CD4-positive, alpha-beta T cell treated with Interleukin-1 beta for 1 hour (primary cell): ENCODE measurements around the gene UNC13B.
"Not testable (repeated sequence)": the region's sequence is repeated elsewhere in the genome, so short reads cannot be mapped to it uniquely, and the experiment has no call there.

ENCODE experiments used
- DNase-seq, 2 donors: peaks; one replicate each; pipeline ENCODE4 v3.0.0-alpha.2; 2020 to 2022

Gene UNC13B

DNA sequence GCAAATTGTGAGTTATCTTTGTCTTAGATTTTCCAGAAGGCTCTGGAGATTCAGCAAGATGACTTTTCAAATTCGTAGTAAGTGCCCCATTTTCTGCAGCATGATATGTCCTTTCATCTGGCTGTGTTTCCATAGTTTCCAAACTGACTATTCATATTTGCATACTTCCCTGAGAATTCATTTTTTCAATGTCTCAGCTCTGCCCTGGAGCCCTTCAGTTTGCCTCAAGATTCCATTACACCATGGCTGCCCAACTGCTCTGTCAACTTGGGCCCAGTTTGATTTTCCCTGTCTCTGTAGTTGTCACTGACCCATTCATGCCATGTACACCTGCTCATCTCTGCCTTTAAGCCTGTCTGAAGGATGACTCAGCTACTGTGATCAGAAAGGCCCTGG, 233.9 kb downstream of the UNC13B start:
- DNase-seq: no peak

DNA sequence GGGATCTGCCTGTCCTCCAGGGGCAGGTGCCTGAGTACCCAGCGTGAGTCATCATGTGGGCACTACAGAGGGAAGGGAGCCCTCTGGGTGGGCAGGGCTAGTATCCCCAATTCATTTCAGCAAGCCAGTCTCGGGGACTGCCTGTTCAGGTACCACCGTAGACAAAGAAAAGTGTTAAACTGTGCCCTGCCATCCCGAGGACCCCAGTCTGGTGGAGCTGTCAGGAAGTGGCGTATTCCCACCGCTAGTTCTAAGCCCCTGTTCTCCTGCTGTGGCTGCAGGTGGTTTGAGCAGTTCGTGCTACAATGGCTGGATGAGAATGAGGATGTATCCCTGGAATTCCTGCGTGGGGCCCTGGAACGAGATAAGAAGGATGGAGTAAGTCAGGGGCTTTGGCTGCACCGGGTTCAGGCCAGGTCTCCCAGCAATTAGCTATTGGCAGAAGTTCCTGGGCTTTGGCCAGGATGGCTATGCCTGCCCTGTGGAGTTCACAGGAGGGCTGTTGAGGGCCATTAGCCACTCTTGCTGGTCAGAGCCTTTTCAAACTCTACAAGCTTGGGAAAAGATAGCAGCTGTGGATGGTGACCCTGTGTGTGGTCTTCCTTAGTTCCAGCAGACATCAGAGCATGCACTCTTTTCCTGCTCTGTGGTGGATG, 234.9 kb downstream of the UNC13B start:
- DNase-seq: no peak

DNA sequence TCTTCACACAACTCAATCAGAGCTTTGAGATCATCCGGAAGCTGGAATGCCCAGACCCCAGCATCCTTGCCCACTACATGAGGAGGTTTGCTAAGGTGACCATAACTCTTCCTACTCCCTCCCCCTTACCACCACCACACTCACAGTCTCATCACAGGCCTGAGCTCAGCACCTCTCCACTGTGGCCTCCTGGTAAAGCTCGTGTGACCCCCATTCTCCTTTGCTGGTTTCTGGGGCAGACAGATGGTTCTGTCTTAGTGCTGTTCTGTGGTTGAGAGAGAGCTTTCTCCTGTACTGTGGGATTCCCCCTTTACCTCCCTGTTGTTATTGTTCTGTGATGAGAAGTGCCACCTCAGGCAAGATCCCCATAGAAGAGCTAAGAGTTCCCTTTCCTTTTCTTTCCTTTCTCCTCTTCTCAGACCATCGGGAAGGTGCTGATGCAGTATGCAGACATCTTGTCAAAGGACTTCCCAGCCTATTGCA, 235.4 kb downstream of the UNC13B start:
- no peak for DNase-seq

GRCh38 chr9:35397923-35398322, 236.1 kb downstream of the UNC13B start:
- no peak for DNase-seq

- DNase-seq: no peak
Observed at GRCh38 chr9:35398651-35399335, 237.0 kb downstream of the UNC13B start.

DNA sequence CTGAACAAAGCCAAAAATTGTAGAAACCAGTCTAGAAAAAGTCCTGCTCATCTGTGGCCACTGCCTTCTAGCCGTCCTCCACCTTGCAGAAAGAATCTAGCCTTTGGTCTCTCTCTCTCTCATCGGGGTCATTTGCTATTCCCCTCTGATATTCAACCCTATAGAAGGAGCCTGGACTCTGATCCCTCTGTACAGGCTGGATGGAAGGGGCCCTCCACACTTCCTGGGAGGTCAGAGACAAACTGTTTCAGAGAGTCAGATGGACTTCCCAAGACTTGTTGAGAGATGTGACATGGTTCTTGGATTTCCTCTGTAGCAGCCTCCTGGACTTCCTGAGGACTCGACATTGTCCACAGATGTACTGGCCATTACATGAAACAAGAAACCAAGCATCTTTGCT, 243.1 kb downstream of the UNC13B start:
- no peak for DNase-seq

- peak; percentile 27 to 41 for DNase-seq
Observed at GRCh38 chr9:35406183-35406959, 244.6 kb downstream of the UNC13B start.

GRCh38 chr9:35407846-35408245, 246.0 kb downstream of the UNC13B start:
- DNase-seq: no peak

- not testable (repeated sequence) for DNase-seq
Observed at GRCh38 chr9:35409434-35409833, 247.6 kb downstream of the UNC13B start.

GRCh38 chr9:35414889-35415288, 253.1 kb downstream of the UNC13B start:
- DNase-seq: no peak

DNA sequence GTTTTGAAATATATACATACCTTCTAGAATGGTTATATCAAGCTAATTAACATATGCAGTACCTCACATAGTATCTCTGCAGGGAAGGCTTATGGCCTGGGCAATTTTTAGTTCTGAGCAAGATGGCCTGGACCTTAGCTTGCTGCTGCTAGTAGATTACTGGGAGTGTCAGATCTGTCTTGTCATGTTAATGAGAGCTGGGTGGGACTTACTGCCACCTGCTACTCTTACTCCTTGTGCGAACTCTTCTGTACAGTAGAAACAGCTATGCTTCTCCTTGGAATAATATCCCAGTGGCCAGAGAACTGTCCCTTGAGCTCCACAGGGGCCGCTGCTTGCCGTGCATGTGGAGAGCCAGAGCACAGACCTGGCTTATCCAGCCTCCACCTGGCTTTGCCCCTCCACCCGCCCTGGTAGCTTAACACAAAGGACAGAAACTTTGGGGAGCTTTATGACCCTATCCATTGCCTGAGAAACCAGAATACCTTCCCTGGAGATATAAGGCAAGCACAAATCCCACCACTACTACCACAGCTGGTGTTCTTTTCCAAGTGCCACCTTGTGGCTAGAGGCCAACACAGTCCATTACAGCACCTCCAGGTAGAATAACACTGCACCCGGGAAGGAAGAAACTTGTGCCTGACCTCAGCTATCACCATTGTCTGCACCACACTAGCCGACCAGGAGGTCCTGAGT, 253.7 kb downstream of the UNC13B start:
- DNase-seq: peak in 1 of 2 donors; percentile 3

- no peak for DNase-seq
Observed at GRCh38 chr9:35416098-35416427, 254.3 kb downstream of the UNC13B start.

DNA sequence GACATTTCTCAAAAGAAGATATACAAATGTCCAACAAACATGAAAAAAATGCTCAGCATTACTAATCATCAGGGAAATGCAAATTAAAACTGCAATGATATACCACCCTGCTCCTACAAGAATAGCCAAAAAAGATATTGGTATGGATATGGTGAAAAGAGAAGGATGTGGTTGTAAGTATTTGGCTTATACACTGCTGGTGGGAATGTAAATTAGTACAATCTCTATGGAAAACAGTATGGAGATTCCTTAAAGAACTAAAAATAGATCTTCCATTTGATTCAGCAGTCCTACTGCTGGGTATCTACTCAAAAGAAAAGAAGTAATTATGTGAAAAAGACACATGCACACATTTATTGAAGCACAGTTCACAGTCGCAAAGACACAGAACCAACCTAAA, 260.5 kb downstream of the UNC13B start:
- DNase-seq: no peak

DNA sequence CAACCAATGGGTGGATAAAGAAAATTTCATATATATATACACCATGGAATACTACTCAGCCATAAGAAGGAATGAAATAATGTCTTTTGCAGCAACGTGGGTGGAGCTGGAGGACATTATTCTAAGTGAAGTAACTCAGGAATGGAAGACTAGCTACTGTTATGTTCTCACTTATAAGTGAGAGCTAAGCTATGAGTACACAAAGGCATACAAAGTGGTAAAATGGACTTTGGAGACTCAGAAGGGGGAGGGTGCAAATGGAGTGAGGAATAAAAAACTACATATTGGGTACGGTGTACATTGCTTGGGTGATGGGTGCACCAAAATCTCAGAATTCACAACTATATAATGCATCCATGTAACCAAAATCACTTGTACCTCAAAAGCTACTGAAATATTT, 260.9 kb downstream of the UNC13B start:
- no peak for DNase-seq

DNA sequence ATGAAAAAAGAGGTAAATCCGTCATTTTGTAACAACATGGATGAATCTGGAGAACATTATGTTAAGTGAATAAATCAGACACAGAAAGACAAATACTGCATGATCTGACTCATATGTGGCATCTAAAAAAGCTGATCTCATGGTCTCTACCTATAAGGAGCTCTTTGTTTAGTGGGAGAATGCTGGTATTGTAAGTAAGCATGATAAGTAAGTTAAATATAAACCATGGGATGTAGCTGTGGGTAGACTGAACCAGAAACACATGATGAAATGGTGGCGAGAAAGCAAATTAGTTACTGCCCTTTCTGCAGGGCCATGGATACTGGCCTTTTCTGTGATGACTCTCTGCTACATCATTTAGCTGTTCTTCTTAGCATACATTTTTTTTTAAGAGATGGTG, 261.7 kb downstream of the UNC13B start:
- DNase-seq: no peak

DNA sequence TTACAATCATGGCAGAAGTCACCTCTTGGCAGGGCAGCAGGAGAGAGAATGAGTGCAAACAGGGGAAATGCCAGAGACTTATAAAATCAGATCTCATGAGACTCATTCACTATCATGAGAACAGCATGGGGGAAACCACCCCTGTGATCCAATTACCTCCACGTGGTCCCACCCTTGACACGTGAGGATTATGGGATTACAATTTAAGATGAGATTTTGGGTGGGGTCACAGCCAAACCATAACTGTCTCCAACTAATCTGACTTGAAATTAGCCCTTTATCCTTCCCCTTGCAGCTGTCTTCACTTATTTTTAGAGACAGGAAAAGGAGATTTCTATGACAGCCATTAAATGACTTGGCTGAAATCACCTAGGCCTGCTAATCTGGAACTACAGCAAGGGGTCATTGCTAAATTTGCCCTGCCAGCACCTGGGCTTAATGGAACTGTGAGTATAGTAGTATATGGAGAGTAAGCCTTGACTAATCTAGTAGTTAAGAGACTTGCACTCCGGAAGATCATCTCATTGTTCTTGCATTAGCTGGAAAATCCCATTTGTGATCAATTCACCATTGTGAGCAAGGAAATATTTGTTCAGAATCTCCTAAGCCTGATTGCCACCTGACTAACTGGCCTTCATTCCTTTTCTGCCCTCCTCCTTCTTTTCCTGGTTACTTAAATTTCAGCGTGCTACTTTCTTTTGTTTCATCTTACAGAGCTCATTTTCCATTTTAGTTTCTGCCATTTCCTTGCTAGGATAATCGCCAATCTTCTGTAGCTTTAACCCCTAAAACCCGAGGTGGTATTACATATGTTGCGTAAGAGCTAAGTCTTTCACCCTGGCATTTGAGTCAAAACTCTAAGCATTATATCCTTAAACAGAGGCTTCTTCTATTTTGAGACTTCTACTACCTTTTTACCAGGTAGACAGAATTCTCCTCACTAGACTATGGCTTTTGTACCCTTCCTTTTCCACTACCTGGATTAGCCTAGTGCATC, 262.8 kb downstream of the UNC13B start:
- DNase-seq: no peak

GRCh38 chr9:35426627-35427026, 264.8 kb downstream of the UNC13B start:
- no peak for DNase-seq

- no peak for DNase-seq
Observed at GRCh38 chr9:35431467-35431866, 269.7 kb downstream of the UNC13B start.

GRCh38 chr9:35432076-35432475, 270.3 kb downstream of the UNC13B start:
- DNase-seq: no peak

- no peak for DNase-seq
Observed at GRCh38 chr9:35436933-35437332, 275.1 kb downstream of the UNC13B start.

- DNase-seq: no peak
Observed at GRCh38 chr9:35446012-35446411, 284.2 kb downstream of the UNC13B start.

- DNase-seq: no peak
Observed at GRCh38 chr9:35448496-35448895, 286.7 kb downstream of the UNC13B start.
